H9 (cell line): ENCODE data around the gene DIP2C. TPM values are rescaled to one million over a fixed set of nuclear protein-coding genes. Genes with fewer than 3 reads are reported as not detected.

Experiments used
- DNase-seq: peaks from one replicate; pipeline ENCODE4 v3.0.0-alpha.2; 2017
- H2AFZ ChIP-seq: one replicate; pipeline ENCODE4 v1.6.1; 2013; ENCODE audit warnings: mild to moderate bottlenecking, low read length, control low read depth, moderate library complexity
- H2AK5ac ChIP-seq: 2 replicates; pipeline ENCODE4 v1.6.1; 2013; ENCODE audit warnings: low read length, control low read depth, mixed read lengths; ENCODE audit not compliant: insufficient read length
- H2BK120ac ChIP-seq: one replicate; pipeline ENCODE4 v1.6.1; 2013; ENCODE audit warnings: low read depth, mild to moderate bottlenecking, low read length, control low read depth, inconsistent platforms; ENCODE audit not compliant: poor library complexity, severe bottlenecking
- H2BK12ac ChIP-seq: 2 replicates; pipeline ENCODE4 v1.6.1; 2013; ENCODE audit warnings: low read length, control low read depth, mixed read lengths, low read depth; ENCODE audit not compliant: insufficient read length
- H2BK15ac ChIP-seq: 2 replicates; pipeline ENCODE4 v1.6.1; 2013; ENCODE audit warnings: low read depth, low read length, control low read depth
- H2BK20ac ChIP-seq: one replicate; pipeline ENCODE4 v1.6.1; 2013; ENCODE audit warnings: low read depth, mild to moderate bottlenecking, low read length, control low read depth, inconsistent platforms; ENCODE audit not compliant: poor library complexity, severe bottlenecking
- H2BK5ac ChIP-seq: 2 replicates; pipeline ENCODE4 v1.6.1; 2013; ENCODE audit warnings: low read length, control low read depth, mixed read lengths; ENCODE audit not compliant: insufficient read length
- H3K14ac ChIP-seq: 2 replicates; pipeline ENCODE4 v1.6.1; 2013; ENCODE audit warnings: low read length, control low read depth; ENCODE audit not compliant: insufficient read depth
- H3K18ac ChIP-seq: 2 replicates; pipeline ENCODE4 v1.6.1; 2013; ENCODE audit warnings: low read depth, mild to moderate bottlenecking, mixed read lengths, low read length, control low read depth; ENCODE audit not compliant: insufficient read length
- H3K23ac ChIP-seq: 2 replicates; pipeline ENCODE4 v1.6.1; 2013; ENCODE audit warnings: low read length, control low read depth, mixed read lengths, low read depth; ENCODE audit not compliant: insufficient read length
- H3K23me2 ChIP-seq: 2 replicates; pipeline ENCODE4 v1.6.1; 2013; ENCODE audit warnings: low read depth, mild to moderate bottlenecking, mixed read lengths, low read length, control low read depth; ENCODE audit not compliant: insufficient read length, poor library complexity, severe bottlenecking
- H3K27ac ChIP-seq: 2 replicates; pipeline ENCODE4 v1.5.1; 2013; ENCODE audit warnings: low read length, control low read depth, mixed read lengths, low read depth; ENCODE audit not compliant: insufficient read length
- H3K27me3 ChIP-seq: 2 replicates; pipeline ENCODE4 v1.6.1; 2013; ENCODE audit warnings: low read length, control low read depth, inconsistent platforms; ENCODE audit not compliant: insufficient read depth
- H3K4ac ChIP-seq: 2 replicates; pipeline ENCODE4 v1.6.1; 2013; ENCODE audit warnings: low read depth, mild to moderate bottlenecking, control low read depth, inconsistent platforms, low read length, moderate library complexity
- H3K4me1 ChIP-seq: 2 replicates; pipeline ENCODE4 v1.6.1; 2013; ENCODE audit warnings: low read length, control low read depth, inconsistent platforms; ENCODE audit not compliant: insufficient read depth
- H3K4me2 ChIP-seq: 2 replicates; pipeline ENCODE4 v1.6.1; 2013; ENCODE audit warnings: low read length, control low read depth, mixed read lengths; ENCODE audit not compliant: insufficient read length, insufficient read depth
- H3K56ac ChIP-seq: 2 replicates; pipeline ENCODE4 v1.6.1; 2013; ENCODE audit warnings: low read depth, mild to moderate bottlenecking, mixed read lengths, low read length, control low read depth; ENCODE audit not compliant: insufficient read length
- H3K79me1 ChIP-seq: 2 replicates; pipeline ENCODE4 v1.6.1; 2013; ENCODE audit warnings: low read depth, mild to moderate bottlenecking, moderate library complexity, low read length, control low read depth, inconsistent platforms; ENCODE audit not compliant: insufficient read depth, poor library complexity, severe bottlenecking
- H3K79me2 ChIP-seq: 2 replicates; pipeline ENCODE4 v1.6.1; 2013; ENCODE audit warnings: low read length, control low read depth, inconsistent platforms; ENCODE audit not compliant: insufficient read depth
- H3K9ac ChIP-seq: 2 replicates; pipeline ENCODE4 v1.6.1; 2013; ENCODE audit warnings: low read length, control low read depth, mixed read lengths; ENCODE audit not compliant: insufficient read length; ENCODE audit errors: extremely low read depth
- H3K9me3 ChIP-seq: one replicate; pipeline ENCODE4 v1.6.1; 2013; ENCODE audit warnings: low read depth, low read length, inconsistent platforms; ENCODE audit not compliant: control insufficient read depth
- H3T11ph ChIP-seq: one replicate; pipeline ENCODE4 v1.6.1; 2013; ENCODE audit warnings: mild to moderate bottlenecking, low read length, control low read depth, inconsistent platforms
- H4K20me1 ChIP-seq: one replicate; pipeline ENCODE4 v1.6.1; 2013; ENCODE audit not compliant: control insufficient read depth, insufficient read length, insufficient read depth
- H4K5ac ChIP-seq: 2 replicates; pipeline ENCODE4 v1.6.1; 2013; ENCODE audit warnings: low read depth, mild to moderate bottlenecking, mixed read lengths, low read length, control low read depth; ENCODE audit not compliant: insufficient read length
- H4K8ac ChIP-seq: replicated peaks from 2 replicates; pipeline ENCODE4 v1.6.1; 2013; ENCODE audit warnings: low read length, control low read depth, mixed read lengths, low read depth; ENCODE audit not compliant: insufficient read length
- H4K91ac ChIP-seq: 2 replicates; pipeline ENCODE4 v1.6.1; 2013; ENCODE audit warnings: low read depth, mild to moderate bottlenecking, moderate library complexity, mixed read lengths, low read length, control low read depth; ENCODE audit not compliant: insufficient read length
- H3K27ac Mint-ChIP-seq, 3 experiments: 2 replicates in 2 of 3; 3 replicates in 1 of 3; pipeline ENCODE4 v1.8.0; 2020 to 2021; ENCODE audit warnings: mixed read lengths in 3 of 3, mild to moderate bottlenecking in 1 of 3, moderate library complexity in 1 of 3
- H3K27me3 Mint-ChIP-seq: 2 replicates; pipeline ENCODE4 v1.8.0; 2021; ENCODE audit warnings: low read depth, mild to moderate bottlenecking, moderate library complexity, mixed read lengths
- H3K36me3 Mint-ChIP-seq, 3 experiments: 2 replicates in 2 of 3; 3 replicates in 1 of 3; pipeline ENCODE4 v1.8.0; 2020 to 2021; ENCODE audit warnings: low read depth in 3 of 3, mixed read lengths in 3 of 3; ENCODE audit not compliant: insufficient read depth in 1 of 3
- H3K4me1 Mint-ChIP-seq, 2 experiments: 2 replicates each; pipeline ENCODE4 v1.8.0; 2020; ENCODE audit warnings: mixed read lengths in 2 of 2
- H3K4me3 Mint-ChIP-seq, 2 experiments: 2 replicates in 1 of 2; 3 replicates in 1 of 2; pipeline ENCODE4 v1.8.0; 2020 to 2021; ENCODE audit warnings: mild to moderate bottlenecking in 2 of 2, mixed read lengths in 2 of 2, moderate library complexity in 1 of 2
- H3K9me3 Mint-ChIP-seq, 2 experiments: 2 replicates in 1 of 2; 3 replicates in 1 of 2; pipeline ENCODE4 v1.8.0; 2020; ENCODE audit warnings: mild to moderate bottlenecking in 2 of 2, mixed read lengths in 2 of 2, moderate library complexity in 1 of 2
- CTCF ChIP-seq: fragments of 200-600 bp; sonication (generic); conservative IDR thresholded peaks from 3 replicates; pipeline ENCODE4 v1.8.0; 2021; ENCODE audit warnings: antibody characterized with exemption, mild to moderate bottlenecking
- WGBS: extraction: QIAGEN DNeasy Blood & Tissue Kit; methylation state at CpG from one replicate; pipeline ENCODE4 v1.1.7; 2013; ENCODE audit warnings: missing lambda C conversion rate, low lambda C conversion rate, mixed read lengths; ENCODE audit not compliant: insufficient read length; ENCODE audit errors: extremely low coverage; 5-methylcytosine and 5-hydroxymethylcytosine counted together
- total RNA-seq: library from RNA; stranded (reverse); gene quantifications from 2 replicates; pipeline ENCODE4 v1.2.1, GENCODE V29; 2021

The DIP2C gene
- total RNA-seq, 1 experiment from 2014 or later = 7.9 TPM

- no peak overlapping the region for H3K4me2 ChIP-seq
Observed at GRCh38 chr10:693506-693905, 4.0 kb upstream of the DIP2C start.

More at GRCh38 chr10:693506-693905, 4.0 kb upstream of the DIP2C start:
- Histone ChIP-seq H4K91ac (no peak overlapping the region), H3K79me1 (no peaks in the 10 kb centered on the region), H2BK15ac (no peak overlapping the region), H3K14ac (no peak overlapping the region), H2AK5ac (no peak overlapping the region), H3K79me2 (no peaks in the 10 kb centered on the region), H3K4me1 (no peaks in the 10 kb centered on the region), H4K5ac (no peak overlapping the region), H4K8ac (no peak overlapping the region), H2BK5ac (no peak overlapping the region), H3K23me2 (peaks cover 8% of the 10 kb centered on the region), H3K9me3 (no peaks in the 10 kb centered on the region), H2BK120ac (no peak overlapping the region), H3K4ac (no peak overlapping the region), H4K20me1 (no peaks in the 10 kb centered on the region), H3T11ph (no peak overlapping the region), H3K9ac (no peak overlapping the region), H2BK20ac (no peak overlapping the region), H3K27ac (no peak overlapping the region), H3K23ac (no peak overlapping the region), H3K18ac (no peak overlapping the region), H2AFZ (no peak overlapping the region), H3K27me3 (no peaks in the 10 kb centered on the region; the same call in 1 of the 2 replicates), H3K56ac (no peak overlapping the region), H2BK12ac (no peak overlapping the region)
- Mint-ChIP-seq H3K4me1 (peaks cover 8 to 14% of the 10 kb centered on the region in 2 experiments), H3K27me3 (peaks cover 45% of the 10 kb centered on the region), H3K4me3 (no peak overlapping the region), H3K27ac (no peak overlapping the region), H3K36me3 (no peaks in the 10 kb centered on the region), H3K9me3 (no peaks in the 10 kb centered on the region)
- WGBS = no CpG with 5 or more reads among the region's 7 CpGs
- no peak for DNase-seq
- TF ChIP-seq CTCF = no peak
